Hepatocyte (in vitro differentiated cells): ENCODE measurements around the gene BPIFB6.

Experiments used
- CTCF ChIP-seq: fragments of 200-600 bp; sonication (generic); IDR thresholded peaks from 2 replicates; pipeline ENCODE4 v1.5.1; 2016; ENCODE audit warnings: antibody characterized with exemption, mild to moderate bottlenecking; ENCODE audit not compliant: poor library complexity
- EZH2 ChIP-seq: fragments of 200-600 bp; sonication (generic); IDR thresholded peaks from 2 replicates; pipeline ENCODE4 v1.6.1; 2016; ENCODE audit warnings: antibody characterized with exemption, mild to moderate bottlenecking, borderline replicate concordance
- EZH2phosphoT487 ChIP-seq: fragments of 200-600 bp; sonication (generic); IDR thresholded peaks from one replicate; pipeline ENCODE4 v1.6.1; 2018; ENCODE audit warnings: antibody characterized with exemption, mild to moderate bottlenecking, low read depth, moderate library complexity; ENCODE audit not compliant: unreplicated experiment, severe bottlenecking

GRCh38 chr20:33009214-33010132 lies 22.0 kb upstream of the BPIFB6 start:
- TF ChIP-seq CTCF (no peak), EZH2phosphoT487 (no peak), EZH2 (no peak)
